ENCODE results near the gene OR7G3. TPM values are rescaled to one million over a fixed set of nuclear protein-coding genes. Genes with fewer than 3 reads are reported as not detected.

The OR7G3 gene
- total RNA-seq, 1 donor from 2014 or later, result not detected

GRCh38 chr19:9107375-9107774 lies 19.4 kb downstream of the OR7G3 start, which contains the start of gene OR7G2:
Gene OR7G2 (minus strand): TSS chr19:9107475. CDS start chr19:9103243, 4,232 bp downstream.
- no peak for DNase-seq (ENCODE audit: low read depth)

DNA sequence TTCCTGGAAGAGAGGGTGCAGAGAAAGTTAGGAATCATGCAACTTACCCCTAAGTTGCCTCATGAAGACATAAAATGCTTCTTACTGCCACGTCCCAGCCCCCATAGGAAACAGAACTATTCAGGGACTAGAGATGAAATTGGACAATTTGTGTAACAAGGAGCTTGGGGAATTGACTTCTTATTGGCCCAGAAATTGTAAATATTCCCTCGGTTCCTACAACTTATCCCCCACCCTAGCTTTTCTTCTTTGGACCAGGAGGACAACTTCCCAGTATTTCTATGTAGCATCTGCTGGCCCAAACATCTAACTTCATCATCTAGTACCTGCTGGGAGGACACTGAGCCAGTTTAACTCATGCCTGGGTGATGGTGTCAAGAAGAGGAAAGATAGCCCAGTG lies 40.0 kb downstream of the OR7G3 start, which contains the start of gene OR1M1:
OR1M1 (plus strand) TSS at position 301 of the 400 bp plus-strand sequence. CDS start 6,184 bp downstream, outside the sequence.
- DNase-seq (ENCODE audit: low read depth), result no peak

- DNase-seq (ENCODE audit: low read depth), result peak; percentile 46
Measured at GRCh38 chr19:9078651-9079050, 48.1 kb downstream of the OR7G3 start.

- DNase-seq (ENCODE audit: low read depth), result no peak
Measured at GRCh38 chr19:9076901-9077300, 49.8 kb downstream of the OR7G3 start.

Other genes with a start within 250 kb of the OR7G3 start
- gene MUC16, start 116.5 kb downstream of the OR7G3 start, total RNA-seq, result 0.45 and 1.0 TPM in 2 replicates
- gene OR1M1, start 39.9 kb downstream of the OR7G3 start, total RNA-seq, result not detected in 2 replicates
- not detected in 2 replicates for gene OR7G2, start 19.5 kb downstream of the OR7G3 start, total RNA-seq
- gene OR7G1, start 11.2 kb downstream of the OR7G3 start, total RNA-seq, result not detected in 2 replicates
- 11.6 and 28.3 TPM in 2 replicates for gene ZNF317, start 13.4 kb upstream of the OR7G3 start, total RNA-seq
- under 0.01 TPM in 1 of 2 replicates, not detected in the other for gene OR7D2, start 52.0 kb upstream of the OR7G3 start, total RNA-seq
- not detected in 2 replicates for gene OR7D4, start 92.6 kb upstream of the OR7G3 start, total RNA-seq
- not detected in 2 replicates for gene OR7E24, start 124.0 kb upstream of the OR7G3 start, total RNA-seq
- gene ZNF699, start 182.9 kb upstream of the OR7G3 start, total RNA-seq, result 8.5 and 10.9 TPM in 2 replicates
- 6.4 and 14.3 TPM in 2 replicates for gene ZNF559, start 197.2 kb upstream of the OR7G3 start, total RNA-seq
- gene ZNF177, start 236.1 kb upstream of the OR7G3 start, total RNA-seq, result 4.3 TPM in 1 of 2 replicates, not detected in the other